ENCODE data around the gene SLTM.
"Not testable (repeated sequence)": the region's sequence is repeated elsewhere in the genome, so short reads cannot be mapped to it uniquely, and the experiment has no call there.

Gene SLTM

GRCh38 chr15:58924327-58924726, 9.2 kb downstream of the SLTM start:
- no peak for DNase-seq

- DNase-seq: no peak
These were observed 9.7 kb downstream of the SLTM start for GRCh38 chr15:58923696-58924300.

GRCh38 chr15:58923284-58923683, 10.2 kb downstream of the SLTM start:
- no peak for DNase-seq

- DNase-seq: no peak
These were observed 12.2 kb downstream of the SLTM start for GRCh38 chr15:58921267-58921790.

GRCh38 chr15:58920447-58920846, 13.0 kb downstream of the SLTM start:
- DNase-seq: not testable (repeated sequence)

GRCh38 chr15:58919232-58919631, 14.2 kb downstream of the SLTM start:
- no peak for DNase-seq

GRCh38 chr15:58918239-58918638, 15.2 kb downstream of the SLTM start:
- DNase-seq: no peak

GRCh38 chr15:58917613-58918129, 15.8 kb downstream of the SLTM start:
- DNase-seq: not testable (repeated sequence)

GRCh38 chr15:58916962-58917361, 16.5 kb downstream of the SLTM start:
- no peak for DNase-seq

GRCh38 chr15:58910456-58910855, 23.0 kb downstream of the SLTM start:
- no peak for DNase-seq

GRCh38 chr15:58909616-58910015, 23.9 kb downstream of the SLTM start:
- DNase-seq: no peak

- no peak for DNase-seq
These were observed 24.7 kb downstream of the SLTM start for GRCh38 chr15:58908550-58909309.

- no peak for DNase-seq
These were observed 32.8 kb downstream of the SLTM start for GRCh38 chr15:58900631-58901030.

GRCh38 chr15:58898150-58898680, 35.3 kb downstream of the SLTM start:
- no peak for DNase-seq

- no peak for DNase-seq
These were observed 44.1 kb downstream of the SLTM start for GRCh38 chr15:58889363-58889762.

GRCh38 chr15:58886921-58887320, 46.6 kb downstream of the SLTM start:
- no peak for DNase-seq

- not testable (repeated sequence) for DNase-seq
These were observed 49.6 kb downstream of the SLTM start for GRCh38 chr15:58883926-58884325.

- DNase-seq: no peak
These were observed 51.2 kb downstream of the SLTM start for GRCh38 chr15:58882243-58882642.

GRCh38 chr15:58880320-58880719, 53.2 kb downstream of the SLTM start:
- DNase-seq: no peak

GRCh38 chr15:58877999-58878825, 55.3 kb downstream of the SLTM start:
- DNase-seq: no peak

GRCh38 chr15:58876306-58877106, 57.0 kb downstream of the SLTM start:
- DNase-seq: no peak

- no peak for DNase-seq
These were observed 58.1 kb downstream of the SLTM start for GRCh38 chr15:58875343-58875742.
